Activated T-cell treated with anti-CD3 and anti-CD28 coated beads, Interleukin-2, amount 50 U/mL, for 1 hour (primary cell): ENCODE results near the gene DISP3.

ENCODE experiments used
- DNase-seq: peaks from one replicate; pipeline ENCODE4 v3.0.0-alpha.2; 2020

Gene DISP3

DNA sequence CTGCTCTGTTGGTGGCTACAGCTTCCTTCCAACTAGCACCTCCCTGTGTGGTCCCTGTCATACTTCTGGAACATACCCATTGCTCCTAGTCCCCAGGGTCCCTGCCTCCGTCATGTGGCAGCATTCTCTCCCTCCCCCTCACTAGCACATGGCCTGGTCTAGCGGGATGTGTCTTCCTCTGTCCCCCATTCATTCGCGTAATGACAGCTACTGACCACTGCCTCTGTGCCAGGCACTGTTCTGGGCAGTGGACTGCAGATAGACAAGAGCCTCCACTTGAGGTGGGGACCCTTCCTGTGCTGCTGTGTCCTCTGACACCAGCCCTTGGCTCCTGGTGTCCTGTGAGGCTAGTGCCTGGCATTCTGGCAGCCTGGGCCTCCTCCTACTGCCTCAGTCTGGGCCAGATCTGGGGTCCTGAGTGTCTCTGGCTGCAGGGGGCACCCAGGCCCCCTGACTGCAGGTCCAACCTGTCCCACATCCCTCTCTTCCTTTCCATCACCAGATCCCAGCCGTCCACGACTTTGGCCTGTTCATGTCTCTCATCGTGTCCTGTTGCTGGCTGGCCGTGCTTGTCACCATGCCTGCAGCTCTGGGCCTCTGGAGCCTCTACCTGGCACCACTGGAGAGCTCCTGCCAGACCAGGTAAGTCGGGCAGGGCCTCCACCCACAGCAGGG, 38.1 kb downstream of the DISP3 start:
- DNase-seq = no peak

GRCh38 chr1:11518016-11518701, 39.2 kb downstream of the DISP3 start:
- no peak for DNase-seq

GRCh38 chr1:11518791-11519628, 40.1 kb downstream of the DISP3 start:
- no peak for DNase-seq

GRCh38 chr1:11519629-11520031, 40.7 kb downstream of the DISP3 start:
- no peak for DNase-seq

GRCh38 chr1:11520531-11521233, 41.7 kb downstream of the DISP3 start:
- no peak for DNase-seq

- no peak for DNase-seq
Observed at GRCh38 chr1:11521582-11522399, 42.8 kb downstream of the DISP3 start.

- no peak for DNase-seq
Observed at GRCh38 chr1:11522400-11523235, 43.7 kb downstream of the DISP3 start.

DNA sequence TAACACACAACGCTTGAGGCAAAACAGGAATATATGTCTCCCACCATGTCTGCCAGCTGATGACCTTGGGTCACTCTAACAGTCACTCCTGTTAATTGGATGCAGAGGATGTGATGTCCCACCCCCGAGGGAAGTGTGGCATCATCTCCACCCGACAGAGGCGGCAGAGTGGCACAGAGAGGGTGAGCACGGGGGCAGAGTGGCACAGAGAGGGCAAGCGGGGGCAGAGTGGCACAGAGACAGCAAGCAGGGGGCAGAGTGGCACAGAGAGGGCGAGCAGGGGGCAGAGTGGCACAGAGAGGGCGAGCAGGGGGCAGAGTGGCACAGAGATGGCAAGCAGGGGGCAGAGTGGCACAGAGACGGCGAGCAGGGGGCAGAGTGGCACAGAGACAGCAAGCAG, 44.3 kb downstream of the DISP3 start:
- DNase-seq = no peak

GRCh38 chr1:11523746-11524464, 45.0 kb downstream of the DISP3 start:
- DNase-seq = no peak

- DNase-seq = no peak
Observed at GRCh38 chr1:11524465-11525150, 45.7 kb downstream of the DISP3 start.

DNA sequence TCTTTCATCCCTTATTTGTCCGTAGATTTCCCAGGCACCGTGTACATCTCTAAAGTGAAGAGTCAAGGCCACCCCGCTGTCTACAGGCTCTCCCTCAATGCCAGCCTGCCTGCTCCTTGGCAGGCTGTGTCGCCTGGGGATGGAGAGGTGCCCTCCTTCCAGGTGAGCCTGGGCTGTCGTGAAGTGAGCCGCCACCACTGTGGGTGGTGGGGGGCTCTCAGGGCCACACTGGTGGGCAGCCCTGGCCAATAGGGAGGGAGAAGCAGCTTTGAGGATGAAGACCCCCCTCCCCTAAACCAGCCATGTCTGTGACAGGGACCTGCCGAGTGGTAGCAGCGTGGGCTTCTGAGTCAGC, 46.2 kb downstream of the DISP3 start:
- DNase-seq = no peak

DNA sequence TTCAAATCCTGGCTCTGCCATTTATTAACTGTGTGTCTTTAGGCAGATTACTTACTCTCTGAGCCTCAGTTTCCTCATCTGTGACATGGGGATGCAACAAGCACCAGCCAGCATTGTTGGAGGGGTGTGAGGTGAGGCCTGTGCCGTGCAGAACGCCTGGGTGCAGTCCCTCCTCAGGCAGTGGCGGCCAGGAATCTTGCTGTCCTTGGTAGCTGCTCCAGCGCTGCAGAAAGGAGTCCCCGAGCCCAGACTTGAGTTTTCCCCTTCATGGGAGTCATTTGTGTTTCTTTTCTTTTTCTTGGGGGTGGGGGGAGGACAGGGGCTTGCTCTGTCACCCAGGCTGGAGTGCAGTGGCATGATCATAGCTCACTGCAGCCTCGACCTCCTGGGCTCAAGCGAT, 46.6 kb downstream of the DISP3 start:
- DNase-seq = no peak

- no peak for DNase-seq
Observed at GRCh38 chr1:11526071-11526895, 47.3 kb downstream of the DISP3 start.

DNA sequence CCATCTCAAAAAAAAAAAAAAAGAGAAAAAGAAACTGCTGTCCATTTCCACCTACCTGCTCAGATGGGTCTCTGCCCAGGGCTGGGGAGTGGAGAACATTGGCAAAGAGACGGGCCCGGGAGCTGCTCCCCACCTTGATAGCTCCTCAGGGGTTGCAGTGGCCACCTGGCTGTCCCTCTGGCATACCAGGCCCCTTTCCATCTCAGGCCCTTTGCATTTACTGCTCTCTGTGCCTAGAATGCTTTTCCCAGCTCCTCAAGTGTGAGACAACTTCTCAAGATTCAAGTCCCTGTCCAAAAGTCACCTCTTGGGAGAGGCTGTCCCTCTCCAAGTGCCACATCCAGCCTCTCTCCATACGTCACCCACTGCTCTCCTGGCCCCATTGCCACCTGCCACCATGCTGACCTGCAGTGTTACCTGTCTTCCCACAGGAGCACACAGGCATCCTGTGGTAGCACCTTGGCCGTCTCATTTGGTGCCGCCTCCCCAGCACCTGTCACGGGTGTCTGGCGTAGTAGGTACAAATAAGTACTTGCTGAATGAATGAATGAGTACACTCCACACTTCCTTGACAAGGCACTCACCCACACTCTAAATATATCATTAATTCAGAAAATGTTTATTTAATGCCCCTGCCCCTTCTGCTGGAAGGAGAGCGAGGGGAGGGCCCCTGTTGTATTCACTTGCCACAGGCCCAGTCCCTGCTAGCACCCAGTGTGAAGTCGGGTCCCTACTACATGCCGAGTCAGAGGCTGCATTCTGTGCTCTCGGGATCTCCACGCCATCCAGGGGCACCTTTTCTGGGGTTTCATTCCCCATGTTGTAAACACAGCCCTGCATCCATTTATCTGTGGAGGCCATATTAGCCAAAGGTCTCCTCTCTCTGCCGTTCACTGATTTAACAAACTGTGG, 48.8 kb downstream of the DISP3 start:
- DNase-seq = no peak

GRCh38 chr1:11528611-11529261, 49.8 kb downstream of the DISP3 start:
- DNase-seq = no peak

- no peak for DNase-seq
Observed at GRCh38 chr1:11529330-11529729, 50.4 kb downstream of the DISP3 start.
